SK-MEL-5 (cell line): Measurements from ENCODE around the gene TBC1D24. TPM values are rescaled to one million over a fixed set of nuclear protein-coding genes. Genes with fewer than 3 reads are reported as not detected.

Source experiments
- DNase-seq: peaks from one replicate; pipeline ENCODE4 v3.0.0-alpha.2; 2016; ENCODE audit warnings: low read depth, low spot score
- in situ Hi-C: cut with HindIII; loops from 2 replicates; pipeline ENCODE4 v1.10.0; 2016; ENCODE audit warnings: low sequenced_read_pairs, high pct_unique_total_duplicates, low pct_unique_long_range_greater_than_20kb
- total RNA-seq: library from RNA; depleted of rRNA; stranded (reverse); fragments of >200 nt; shearing (Covaris generic); gene quantifications from 2 replicates; pipeline ENCODE4 v1.2.3, GENCODE V29; 2014

TBC1D24 gene
- total RNA-seq, 1 experiment from 2014 or later = 5.7 TPM

GRCh38 chr16:2501946-2502895 lies 27.3 kb downstream of the TBC1D24 start:
- no peak for DNase-seq
- in situ Hi-C loops = no loop called here

DNA sequence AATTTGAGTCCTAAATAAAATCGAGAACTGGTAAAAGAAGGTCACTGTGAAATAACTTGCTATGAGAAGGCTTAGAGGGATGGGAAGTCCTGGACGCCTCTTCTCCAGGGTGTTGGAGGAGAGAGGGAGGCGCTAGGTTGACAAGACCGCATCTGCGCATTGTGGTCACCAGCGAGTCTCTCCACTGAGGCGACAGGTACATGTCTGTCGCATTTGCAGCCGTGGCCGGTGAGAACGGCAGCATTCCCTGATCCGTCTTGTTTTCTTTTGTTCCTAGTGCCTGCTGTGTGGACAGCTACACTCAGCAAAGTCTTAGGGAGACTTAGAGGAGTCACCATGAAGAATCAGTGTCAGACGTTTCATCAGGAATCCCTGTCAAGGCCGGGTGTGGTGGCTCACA lies 30.8 kb downstream of the TBC1D24 start:
- no peak for DNase-seq
- in situ Hi-C loops = no loop called here

DNA sequence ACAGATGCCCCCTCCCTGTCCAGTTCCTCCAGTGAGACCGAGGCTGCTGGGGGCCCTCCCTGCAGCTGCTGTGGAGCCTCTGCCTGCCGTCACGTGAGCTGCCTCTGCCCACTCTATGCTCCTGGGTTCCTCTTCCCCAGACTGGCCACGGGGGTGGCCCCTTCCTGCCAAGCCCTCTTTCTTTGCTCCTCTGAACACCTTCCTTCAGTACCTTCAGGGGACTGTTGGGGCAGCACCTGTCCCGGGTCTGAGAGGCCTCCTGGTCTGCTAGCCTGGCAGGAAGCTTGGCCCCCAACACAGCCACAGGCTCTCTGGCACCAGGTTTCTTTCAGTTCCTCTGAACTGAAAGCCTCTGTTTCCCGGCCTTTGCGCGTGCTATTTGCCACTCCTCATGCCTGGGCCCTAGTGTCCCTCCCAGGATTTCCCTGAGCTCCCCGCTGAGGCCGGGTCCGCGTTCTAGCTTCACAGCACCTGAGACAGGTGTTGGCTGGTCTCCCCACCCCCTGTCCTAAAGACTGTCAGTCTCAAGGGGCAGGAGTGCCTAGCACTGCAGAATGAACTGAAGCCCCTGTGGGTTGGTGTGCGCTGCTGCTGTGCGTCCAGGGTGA lies 32.2 kb downstream of the TBC1D24 start:
- in situ Hi-C loops = no loop called here
- DNase-seq = no peak

DNA sequence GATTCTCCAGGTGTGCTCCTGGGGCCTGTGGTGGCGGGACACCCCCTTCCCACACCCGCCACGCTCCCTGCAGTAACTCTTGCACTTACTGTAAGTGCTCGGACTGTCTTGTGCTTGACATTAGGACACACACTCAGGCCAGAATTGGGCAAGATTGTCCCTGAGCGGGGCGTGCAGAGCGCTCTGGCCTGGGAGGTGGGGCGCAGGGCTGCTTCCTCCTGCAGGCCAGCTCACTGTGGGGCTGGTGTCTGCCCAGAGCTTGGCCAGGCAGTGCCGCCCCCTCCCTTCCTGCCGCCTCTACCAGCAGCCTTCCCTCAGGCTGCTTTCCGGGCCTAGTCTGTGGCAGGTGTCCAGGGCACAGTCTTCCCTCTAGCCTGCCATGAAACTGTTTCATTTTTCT lies 32.7 kb downstream of the TBC1D24 start:
- in situ Hi-C loops = no loop called here
- DNase-seq = no peak

GRCh38 chr16:2508722-2509400 lies 33.9 kb downstream of the TBC1D24 start:
- DNase-seq = no peak
- in situ Hi-C loops = no loop called here

- in situ Hi-C loops = no loop called here
Observed at GRCh38 chr16:2511128-2511800, 36.3 kb downstream of the TBC1D24 start.

DNA sequence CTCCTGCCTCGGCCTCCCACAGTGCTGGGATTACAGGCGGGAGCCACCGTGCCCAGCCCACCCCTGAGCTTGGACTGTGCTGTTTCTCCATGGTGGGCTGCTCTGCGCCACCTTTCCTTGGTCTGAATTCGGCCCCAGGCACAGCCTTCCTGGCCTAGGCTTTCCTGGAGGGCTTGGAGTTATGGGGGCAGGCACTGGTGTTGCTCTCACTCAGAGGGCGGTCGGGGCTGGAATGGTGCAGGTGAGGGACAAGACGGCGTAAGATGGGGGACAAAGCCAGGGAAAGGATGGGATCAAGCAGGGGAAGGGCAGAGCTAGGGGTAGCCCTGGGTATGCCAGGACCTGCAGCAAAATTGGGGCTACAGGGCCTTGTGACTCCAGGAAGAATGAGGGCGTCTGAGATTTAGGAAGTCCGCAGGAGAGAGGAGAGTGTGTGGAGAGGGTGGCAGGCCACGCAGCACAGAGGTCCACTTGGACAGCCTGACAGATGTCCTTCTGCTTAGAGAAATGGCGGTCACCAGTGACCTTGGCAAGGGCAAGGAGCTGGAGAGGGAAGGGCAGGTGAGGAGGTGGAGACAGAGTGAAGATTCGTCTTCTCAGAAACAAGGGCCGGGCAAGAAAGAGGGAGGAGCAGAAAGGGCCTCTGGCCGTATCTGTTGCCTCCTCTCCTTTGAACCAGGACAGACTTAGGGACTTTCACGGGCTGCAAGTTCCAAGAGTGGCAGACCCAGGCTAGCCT lies 37.2 kb downstream of the TBC1D24 start:
- in situ Hi-C loops = no loop called here
- no peak for DNase-seq

More at GRCh38 chr16:2511128-2511800, 36.3 kb downstream of the TBC1D24 start:
- DNase-seq = no peak

DNA sequence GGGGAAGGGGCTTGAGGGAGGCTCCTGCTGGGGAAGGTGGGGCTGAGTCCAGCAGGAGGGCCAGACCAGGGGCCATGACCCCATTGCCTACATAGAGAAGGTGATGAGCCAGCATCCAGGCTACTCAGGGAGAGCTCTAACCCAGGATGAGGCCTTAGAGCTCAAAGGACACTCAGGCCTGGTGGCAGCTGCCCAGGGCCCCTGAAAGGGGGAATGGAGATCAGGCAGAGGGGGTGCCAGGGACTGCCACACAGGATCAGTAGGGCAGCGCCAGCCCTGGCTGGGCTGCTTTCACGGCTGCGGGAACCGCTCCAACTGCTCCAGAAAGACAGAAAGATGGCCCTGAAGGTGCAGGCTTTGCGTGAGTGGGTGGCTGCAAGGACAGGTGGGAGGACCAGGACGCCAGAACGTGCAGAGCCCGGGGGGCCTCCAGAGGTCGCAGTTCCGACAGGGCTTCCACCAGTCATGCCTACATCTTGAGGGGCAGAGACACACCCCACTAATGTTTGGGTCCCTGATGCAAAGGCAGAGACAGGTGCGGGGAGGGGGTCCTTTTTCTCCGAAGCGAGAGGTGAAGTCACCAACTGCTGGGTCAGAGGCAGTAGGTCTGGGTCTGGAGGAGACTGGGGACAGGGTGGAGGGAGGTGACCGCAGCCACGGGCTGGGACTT lies 37.9 kb downstream of the TBC1D24 start:
- in situ Hi-C loops = no loop called here

GRCh38 chr16:2513405-2514332 lies 38.7 kb downstream of the TBC1D24 start, which contains the start of gene ATP6V0C:
Gene ATP6V0C, plus strand, starts transcription at chr16:2513952. Its CDS starts 152 bp downstream, at chr16:2514104.
- peak; percentile 83 for DNase-seq
- in situ Hi-C loops = no loop called here

More for the DNA sequence above, 37.9 kb downstream of the TBC1D24 start:
- DNase-seq = no peak

DNA sequence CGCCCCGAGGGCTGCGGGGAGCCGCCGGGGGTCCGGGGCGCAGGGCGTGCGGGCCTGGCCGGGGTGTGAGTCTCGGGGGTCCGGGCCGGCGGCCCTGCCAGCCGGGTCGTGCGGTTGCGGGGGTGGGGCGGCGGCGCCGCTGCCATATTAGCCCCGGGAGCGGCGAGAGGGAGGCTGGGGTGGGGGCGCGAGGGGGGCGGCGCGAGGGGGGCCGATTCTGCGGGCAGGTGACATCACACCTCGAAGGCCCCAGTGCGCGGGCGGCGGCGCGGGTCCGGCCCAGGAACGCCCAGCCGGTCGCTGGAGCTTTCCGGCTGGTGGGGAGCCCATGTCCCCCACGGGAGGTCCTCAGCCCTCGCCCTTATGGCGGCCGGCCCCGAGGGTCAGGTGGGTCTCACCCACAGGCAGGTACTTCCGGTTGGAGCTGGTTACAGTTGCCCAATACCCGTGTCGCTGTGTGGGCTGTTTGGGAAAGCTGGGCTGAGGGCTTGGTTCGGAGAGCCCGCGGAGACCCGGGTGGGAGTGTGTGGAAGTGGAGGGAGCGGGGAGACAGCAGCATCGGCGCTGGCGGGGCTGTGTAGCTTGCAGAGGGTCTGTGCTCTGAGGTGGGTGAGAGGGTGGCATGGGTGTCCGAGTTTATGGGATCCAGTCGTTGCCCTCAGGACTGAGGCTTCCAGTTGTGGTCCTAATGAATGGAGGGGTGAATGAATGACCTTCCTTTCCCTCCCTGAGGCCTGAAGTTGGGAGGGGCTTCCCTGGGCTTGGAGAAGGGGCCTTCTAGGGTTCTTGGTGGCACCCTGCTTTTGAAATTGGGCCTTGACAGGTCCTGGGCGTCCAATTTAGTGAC lies 39.6 kb downstream of the TBC1D24 start:
- in situ Hi-C loops = no loop called here
- DNase-seq = no peak

GRCh38 chr16:2515180-2515851 lies 40.4 kb downstream of the TBC1D24 start:
- in situ Hi-C loops = no loop called here
- DNase-seq = no peak

DNA sequence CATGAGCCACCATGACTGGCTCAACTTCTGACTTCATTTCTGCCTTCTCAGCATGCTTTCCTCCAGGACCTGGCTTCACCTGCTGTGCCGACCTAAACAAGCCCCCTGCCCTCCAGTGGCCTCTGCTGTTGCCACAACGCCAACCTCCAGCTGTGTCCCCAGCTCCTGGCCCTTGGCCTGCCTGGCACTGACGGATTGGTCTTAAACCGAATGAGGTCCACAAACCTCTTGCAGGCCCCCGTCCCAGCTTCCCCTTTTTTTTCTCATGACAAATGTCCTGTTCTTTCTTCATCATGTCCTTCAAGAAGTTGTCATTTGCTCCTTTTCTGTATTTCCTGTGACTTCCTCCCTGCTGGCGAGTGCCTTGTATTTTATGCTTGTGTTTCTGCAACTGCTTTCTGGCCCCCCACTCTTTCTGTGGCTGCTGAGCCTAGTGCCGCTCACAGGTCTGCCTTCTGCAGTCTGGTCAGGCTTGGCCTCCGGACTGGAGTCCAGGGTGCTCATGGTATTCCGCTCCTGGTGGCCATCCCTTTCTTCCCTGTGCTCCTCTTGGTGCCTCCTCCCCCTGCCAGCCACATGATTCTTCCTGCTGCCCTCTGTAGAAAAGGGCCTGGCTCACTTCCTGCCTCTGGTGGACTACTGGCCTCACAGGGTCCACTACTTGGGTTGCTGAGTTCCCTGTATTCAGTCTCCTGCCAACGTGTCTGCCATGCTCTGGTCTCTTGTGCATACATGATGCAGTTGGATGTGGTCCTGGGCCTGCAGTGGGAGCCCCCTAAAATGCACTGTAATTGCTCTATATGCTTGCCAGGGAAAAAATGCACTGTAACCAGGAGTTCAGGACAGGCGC lies 41.7 kb downstream of the TBC1D24 start:
- DNase-seq = peak; percentile 69
- in situ Hi-C loops = no loop called here

DNA sequence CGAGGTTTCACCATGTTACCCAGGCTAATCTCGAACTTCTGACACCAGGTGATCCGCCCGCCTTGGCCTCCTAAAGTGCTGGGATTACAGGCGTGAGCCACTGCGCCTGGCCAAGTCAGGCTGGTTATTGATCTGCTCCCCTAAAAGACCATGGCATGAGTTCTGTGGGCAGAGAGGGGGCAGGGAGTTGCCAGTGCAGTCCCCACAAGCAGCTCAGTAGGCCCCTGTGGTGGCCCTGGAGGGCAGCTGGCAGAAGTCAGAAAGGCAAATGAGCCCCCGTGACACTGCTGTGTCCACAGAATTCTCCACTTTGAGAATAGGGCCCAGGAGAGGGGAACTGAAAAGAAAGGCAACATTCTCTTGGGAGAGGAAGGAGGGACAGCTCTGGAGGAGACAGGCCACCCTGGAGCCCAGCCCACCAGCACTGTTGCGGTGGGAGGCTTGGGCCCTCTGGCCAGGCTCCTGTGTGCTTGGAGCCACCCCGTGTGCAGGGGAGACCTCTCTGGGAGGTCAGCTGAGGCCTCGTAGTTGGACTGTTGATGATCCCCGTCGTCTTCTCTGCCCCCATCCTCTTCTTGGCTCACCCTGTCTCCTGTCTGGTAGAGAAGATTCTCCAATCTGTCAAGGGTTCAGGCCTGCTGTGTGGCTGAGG lies 43.2 kb downstream of the TBC1D24 start:
- in situ Hi-C loops = no loop called here
- DNase-seq = no peak
